Neural progenitor cell (in vitro differentiated cells): ENCODE measurements around the gene IDUA. TPM values are rescaled to one million over a fixed set of nuclear protein-coding genes. Genes with fewer than 3 reads are reported as not detected.
A peak's percentile ranks its signal among the peaks of the same experiment; 100 is the strongest.

Source experiments
- DNase-seq: peaks from one replicate; pipeline ENCODE4 v3.0.0-alpha.2; 2016; ENCODE audit warnings: low spot score
- H2AFZ ChIP-seq: fragments of 200-600 bp; sonication (generic); replicated peaks from 2 replicates; pipeline ENCODE4 v1.6.1; 2016; ENCODE audit warnings: antibody characterized with exemption
- H3F3A ChIP-seq: fragments of 200-600 bp; sonication (generic); 2 replicates; pipeline ENCODE4 v1.6.1; 2016; ENCODE audit warnings: antibody characterized with exemption, low read depth
- H3K27ac ChIP-seq: fragments of 200-600 bp; sonication (generic); 2 replicates; pipeline ENCODE4 v1.5.1; 2016; ENCODE audit warnings: mild to moderate bottlenecking
- H3K27me3 ChIP-seq: fragments of 200-600 bp; sonication (generic); 2 replicates; pipeline ENCODE4 v1.6.1; 2016; ENCODE audit warnings: mild to moderate bottlenecking, moderate library complexity
- H3K36me3 ChIP-seq: fragments of 200-600 bp; sonication (generic); 2 replicates; pipeline ENCODE4 v1.5.1; 2016
- H3K4me1 ChIP-seq: fragments of 200-600 bp; sonication (generic); 2 replicates; pipeline ENCODE4 v1.6.1; 2016; ENCODE audit warnings: mixed run types
- H3K4me2 ChIP-seq: fragments of 200-600 bp; sonication (generic); 2 replicates; pipeline ENCODE4 v1.6.1; 2016
- H3K4me3 ChIP-seq: fragments of 200-600 bp; sonication (generic); 2 replicates; pipeline ENCODE4 v1.5.1; 2016
- H3K79me2 ChIP-seq: fragments of 200-600 bp; sonication (generic); 2 replicates; pipeline ENCODE4 v1.6.1; 2016; ENCODE audit warnings: low read depth
- H3K9ac ChIP-seq: fragments of 200-600 bp; sonication (generic); 2 replicates; pipeline ENCODE4 v1.6.1; 2016
- H3K9me3 ChIP-seq: fragments of 200-600 bp; sonication (generic); 2 replicates; pipeline ENCODE4 v1.5.1; 2016; ENCODE audit warnings: low read depth
- H4K20me1 ChIP-seq: fragments of 200-600 bp; sonication (generic); 2 replicates; pipeline ENCODE4 v1.6.1; 2016; ENCODE audit warnings: low read depth
- H3K27ac Mint-ChIP-seq: 3 replicates; pipeline ENCODE4 v1.8.0; 2021; ENCODE audit warnings: mixed read lengths
- H3K27me3 Mint-ChIP-seq: 2 replicates; pipeline ENCODE4 v1.8.0; 2022; ENCODE audit warnings: low read depth, mild to moderate bottlenecking, inconsistent platforms, moderate library complexity, mixed read lengths; ENCODE audit not compliant: insufficient read depth
- H3K36me3 Mint-ChIP-seq: 3 replicates; pipeline ENCODE4 v1.8.0; 2021; ENCODE audit warnings: mixed read lengths
- H3K4me1 Mint-ChIP-seq: 3 replicates; pipeline ENCODE4 v1.8.0; 2021; ENCODE audit warnings: mixed read lengths
- H3K4me3 Mint-ChIP-seq: 3 replicates; pipeline ENCODE4 v1.8.0; 2021; ENCODE audit warnings: mild to moderate bottlenecking, moderate library complexity, mixed read lengths
- H3K9me3 Mint-ChIP-seq: 3 replicates; pipeline ENCODE4 v1.8.0; 2020; ENCODE audit warnings: mixed read lengths
- EZH2 ChIP-seq: fragments of 200-600 bp; sonication (generic); IDR thresholded peaks from 2 replicates; pipeline ENCODE4 v1.6.1; 2017; ENCODE audit warnings: antibody characterized with exemption, mild to moderate bottlenecking, moderate library complexity
- EZH2phosphoT487 ChIP-seq: fragments of 200-600 bp; sonication (generic); IDR thresholded peaks from 2 replicates; pipeline ENCODE4 v1.6.1; 2017; ENCODE audit warnings: antibody characterized with exemption
- total RNA-seq: library from RNA; depleted of rRNA; stranded (reverse); fragments of >200 nt; gene quantifications from 2 replicates; pipeline ENCODE4 v1.2.3, GENCODE V29; 2015; ENCODE audit warnings: low replicate concordance
- TF ChIP-seq, protein P1 (sequence below): fragments of 200-600 bp; sonication (generic); IDR thresholded peaks from 2 replicates; pipeline ENCODE4 v1.5.1; 2017; ENCODE audit warnings: antibody characterized with exemption, mild to moderate bottlenecking

IDUA gene
- total RNA-seq, 1 donor from 2014 or later: 0.47 TPM

DNA sequence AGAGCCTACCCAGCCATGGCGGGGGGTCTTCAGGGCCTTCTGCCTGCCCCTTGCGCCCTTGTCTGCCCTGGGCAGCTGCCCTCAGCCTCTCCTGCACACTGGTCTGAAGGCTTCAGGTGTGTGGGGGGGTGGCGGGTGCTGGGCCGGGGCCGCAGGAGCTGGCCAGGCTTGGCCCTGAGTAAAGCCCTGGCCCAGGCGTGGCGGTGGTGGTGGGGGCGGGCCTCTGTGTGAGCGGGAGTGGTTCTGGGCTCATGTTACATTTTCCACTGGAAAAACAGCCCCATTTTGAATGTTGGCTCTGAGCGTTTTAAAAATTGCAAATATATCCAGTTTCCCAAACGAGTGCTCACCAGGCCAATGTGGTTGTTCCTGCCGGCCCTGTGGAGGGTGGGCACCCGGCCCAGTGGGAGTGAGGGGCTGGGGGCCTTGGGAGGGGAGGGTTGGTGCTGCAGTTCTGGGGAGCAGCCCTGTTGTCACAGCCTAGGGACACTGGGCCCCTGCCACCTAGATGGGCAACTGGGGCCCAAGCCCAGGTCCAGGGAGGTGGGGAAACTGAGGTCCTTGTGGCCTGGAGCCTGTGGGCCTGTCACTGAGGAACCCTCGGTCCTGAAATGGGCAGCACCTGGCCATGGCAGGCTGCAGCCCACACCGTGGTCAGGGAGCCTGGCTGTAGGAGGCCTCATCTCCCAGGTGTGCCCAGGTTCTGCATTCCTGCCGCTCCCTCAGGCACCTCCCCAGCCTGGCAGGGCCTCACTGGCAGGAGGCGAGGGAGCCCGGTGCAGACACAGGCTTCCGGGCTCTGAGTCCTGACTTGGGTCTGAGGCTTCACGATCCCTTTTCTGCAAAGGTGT lies 52.9 kb downstream of the IDUA start:
- DNase-seq: peak; percentile 62
- TF ChIP-seq, protein P1, sequence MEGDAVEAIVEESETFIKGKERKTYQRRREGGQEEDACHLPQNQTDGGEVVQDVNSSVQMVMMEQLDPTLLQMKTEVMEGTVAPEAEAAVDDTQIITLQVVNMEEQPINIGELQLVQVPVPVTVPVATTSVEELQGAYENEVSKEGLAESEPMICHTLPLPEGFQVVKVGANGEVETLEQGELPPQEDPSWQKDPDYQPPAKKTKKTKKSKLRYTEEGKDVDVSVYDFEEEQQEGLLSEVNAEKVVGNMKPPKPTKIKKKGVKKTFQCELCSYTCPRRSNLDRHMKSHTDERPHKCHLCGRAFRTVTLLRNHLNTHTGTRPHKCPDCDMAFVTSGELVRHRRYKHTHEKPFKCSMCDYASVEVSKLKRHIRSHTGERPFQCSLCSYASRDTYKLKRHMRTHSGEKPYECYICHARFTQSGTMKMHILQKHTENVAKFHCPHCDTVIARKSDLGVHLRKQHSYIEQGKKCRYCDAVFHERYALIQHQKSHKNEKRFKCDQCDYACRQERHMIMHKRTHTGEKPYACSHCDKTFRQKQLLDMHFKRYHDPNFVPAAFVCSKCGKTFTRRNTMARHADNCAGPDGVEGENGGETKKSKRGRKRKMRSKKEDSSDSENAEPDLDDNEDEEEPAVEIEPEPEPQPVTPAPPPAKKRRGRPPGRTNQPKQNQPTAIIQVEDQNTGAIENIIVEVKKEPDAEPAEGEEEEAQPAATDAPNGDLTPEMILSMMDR: no peak
- TF ChIP-seq EZH2phosphoT487 (no peak), EZH2 (no peak)
- H3K79me2 ChIP-seq: no peaks in the 10 kb centered on the region
- no peaks in the 10 kb centered on the region for H3K9me3 ChIP-seq
- no peak overlapping the region for H3K27ac Mint-ChIP-seq
- no peaks in the 10 kb centered on the region for H4K20me1 ChIP-seq
- H3K4me2 ChIP-seq: no peak overlapping the region
- H3K4me3 Mint-ChIP-seq: peak overlapping the region; percentile 67
- no peak overlapping the region for H2AFZ ChIP-seq
- no peak overlapping the region for H3K4me3 ChIP-seq
- peaks cover 3% of the 10 kb centered on the region for H3K9me3 Mint-ChIP-seq
- H3K4me1 ChIP-seq: peaks cover 43% of the 10 kb centered on the region
- peaks cover 21% of the 10 kb centered on the region for H3F3A ChIP-seq
- no peaks in the 10 kb centered on the region for H3K36me3 ChIP-seq
- H3K27me3 ChIP-seq: peaks cover 16% of the 10 kb centered on the region
- H3K36me3 Mint-ChIP-seq: no peaks in the 10 kb centered on the region
- H3K9ac ChIP-seq: no peak overlapping the region
- peaks cover 37% of the 10 kb centered on the region for H3K4me1 Mint-ChIP-seq
- H3K27ac ChIP-seq: no peak overlapping the region
- H3K27me3 Mint-ChIP-seq: peaks cover 13% of the 10 kb centered on the region

DNA sequence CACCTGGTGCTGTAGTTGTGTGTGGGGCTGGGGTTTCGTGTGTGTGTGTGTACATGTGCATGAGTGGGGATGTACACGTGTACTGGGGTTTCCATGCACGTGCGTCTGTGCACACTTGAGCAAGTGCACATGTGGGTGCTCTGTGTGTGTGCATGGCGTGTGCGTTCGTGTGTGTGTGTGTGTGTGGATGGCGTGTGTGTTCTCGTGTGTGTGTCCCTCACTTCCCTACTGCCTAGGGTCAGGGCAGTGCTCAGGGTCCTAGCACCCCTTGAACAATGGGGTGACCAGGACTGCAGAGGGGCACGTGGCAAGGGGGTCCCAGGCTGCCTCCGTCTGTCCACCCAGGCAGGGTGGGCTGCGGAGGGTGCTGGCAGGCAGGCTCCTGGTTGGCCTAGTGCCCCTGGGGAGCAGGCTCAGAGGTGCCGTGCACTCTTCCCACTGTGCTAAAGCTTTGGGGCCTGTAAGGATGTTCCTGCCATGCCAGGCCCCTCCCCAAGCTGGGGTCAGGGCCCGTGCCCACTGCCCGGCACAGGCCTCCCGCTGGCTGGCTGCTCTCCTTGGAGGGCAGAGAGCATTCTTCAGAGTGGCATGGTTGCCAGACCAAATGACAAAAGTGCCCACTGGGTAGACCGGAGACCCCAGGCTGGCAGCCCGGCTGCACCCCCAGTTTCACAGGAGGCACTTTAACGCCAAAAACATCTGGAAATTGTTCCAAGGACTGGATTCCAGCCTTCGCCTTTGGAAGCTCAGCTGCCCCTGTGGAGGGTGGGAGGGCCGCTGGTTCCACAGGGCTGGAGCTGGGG lies 53.7 kb downstream of the IDUA start:
- no peak overlapping the region for H3K27ac ChIP-seq
- no peak overlapping the region for H3K4me2 ChIP-seq
- H4K20me1 ChIP-seq: no peaks in the 10 kb centered on the region
- DNase-seq: no peak
- TF ChIP-seq EZH2phosphoT487: no peak
- TF ChIP-seq EZH2: no peak
- no peak overlapping the region for H2AFZ ChIP-seq
- no peak overlapping the region for H3K4me3 ChIP-seq
- no peaks in the 10 kb centered on the region for H3K9me3 ChIP-seq
- H3K9ac ChIP-seq: no peak overlapping the region
- Mint-ChIP-seq H3K27ac (peak overlapping the region; percentile 64), H3K36me3 (no peaks in the 10 kb centered on the region), H3K4me1 (peaks cover 41% of the 10 kb centered on the region), H3K9me3 (peaks cover 3% of the 10 kb centered on the region), H3K4me3 (peak overlapping the region; percentile 67), H3K27me3 (peaks cover 21% of the 10 kb centered on the region)
- peaks cover 24% of the 10 kb centered on the region for H3K27me3 ChIP-seq
- H3K79me2 ChIP-seq: no peaks in the 10 kb centered on the region
- H3K36me3 ChIP-seq: no peaks in the 10 kb centered on the region
- peaks cover 40% of the 10 kb centered on the region for H3K4me1 ChIP-seq
- H3F3A ChIP-seq: peaks cover 21% of the 10 kb centered on the region

DNA sequence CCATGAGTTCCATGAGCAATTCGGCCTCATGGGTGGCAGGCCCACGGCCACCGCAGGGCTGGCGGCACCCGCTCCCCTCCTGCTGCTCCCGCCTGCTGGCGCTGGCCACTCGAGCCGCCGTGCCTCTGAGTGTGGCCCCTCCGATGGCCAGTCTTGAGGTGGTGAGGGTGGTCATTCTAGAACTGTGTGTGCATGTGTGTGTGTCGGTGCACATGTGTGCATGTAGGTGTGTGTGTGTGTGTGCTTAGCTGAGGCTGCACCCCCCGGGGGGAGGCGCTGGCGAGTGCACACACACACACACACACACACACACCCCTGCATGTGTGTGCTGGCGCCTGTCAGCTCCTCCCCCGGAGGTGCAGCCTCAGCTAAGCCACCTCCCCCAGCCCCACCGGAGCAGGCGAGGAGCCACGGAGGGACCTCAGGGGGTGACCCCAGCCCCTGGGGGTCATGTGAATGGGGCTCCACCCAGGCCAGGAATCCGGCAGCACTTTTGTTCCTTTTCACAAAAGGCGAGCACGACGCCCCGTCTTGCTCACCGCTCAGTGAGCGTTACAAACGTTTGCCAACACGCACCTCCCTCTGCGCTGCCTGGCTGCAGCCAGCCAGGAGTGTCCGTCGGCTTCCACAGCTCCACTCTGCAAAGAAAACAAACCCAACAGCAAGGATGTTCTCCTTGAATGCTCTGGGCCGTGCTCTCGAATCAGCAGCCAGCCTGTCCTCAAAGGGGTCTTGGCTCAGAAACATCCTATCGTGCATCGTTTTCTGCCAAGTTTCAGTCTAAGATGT lies 54.5 kb downstream of the IDUA start:
- no peaks in the 10 kb centered on the region for H3K36me3 Mint-ChIP-seq
- H3F3A ChIP-seq: peaks cover 21% of the 10 kb centered on the region
- peaks cover 19% of the 10 kb centered on the region for H3K27me3 Mint-ChIP-seq
- H3K4me2 ChIP-seq: peak overlapping the region; percentile 71
- no peak overlapping the region for H3K9ac ChIP-seq
- H3K9me3 Mint-ChIP-seq: peaks cover 3% of the 10 kb centered on the region
- H3K4me3 ChIP-seq: no peak overlapping the region
- TF ChIP-seq EZH2 (no peak), EZH2phosphoT487 (no peak)
- TF ChIP-seq, protein P1: no peak
- peak overlapping the region; percentile 86 for H3K27ac Mint-ChIP-seq
- H3K9me3 ChIP-seq: no peaks in the 10 kb centered on the region
- peaks cover 36% of the 10 kb centered on the region for H3K4me1 ChIP-seq
- no peak overlapping the region for H3K27ac ChIP-seq
- peaks cover 31% of the 10 kb centered on the region for H3K27me3 ChIP-seq
- peaks cover 42% of the 10 kb centered on the region for H3K4me1 Mint-ChIP-seq
- no peaks in the 10 kb centered on the region for H4K20me1 ChIP-seq
- peak; percentile 89 for DNase-seq
- H3K79me2 ChIP-seq: no peaks in the 10 kb centered on the region
- H2AFZ ChIP-seq: peak overlapping the region; percentile 75
- no peaks in the 10 kb centered on the region for H3K36me3 ChIP-seq
- H3K4me3 Mint-ChIP-seq: peak overlapping the region; percentile 67
